HCT116 (cell line): ENCODE data around the gene LRRC47. TPM values are rescaled to one million over a fixed set of nuclear protein-coding genes. Genes with fewer than 3 reads are reported as not detected.
"Not testable (repeated sequence)": the region's sequence is repeated elsewhere in the genome, so short reads cannot be mapped to it uniquely, and the experiment has no call there.

Source experiments
- ATAC-seq: fragments of 200-7000 bp; cut with Tn5 transposase; 2 replicates; pipeline ENCODE4 v1.9.1; 2020; ENCODE audit warnings: mild to moderate bottlenecking, moderate library complexity
- BruUV-seq: library from RNA; stranded (reverse); fragments of 400-500 nt; replicated peaks from 2 replicates; lab custom pipeline; 2021; lab: Mats Ljungman, UMichigan
- CTCF ChIA-PET: fragments of 300-600 bp; sonication (Branson Sonifier 250); formaldehyde crosslinking; loops from one replicate; lab custom pipeline; 2021; ENCODE audit warnings: antibody characterized with exemption; lab: Charles Lee
- POLR2A ChIA-PET: fragments of 300-600, 350-600 bp; sonication (Branson Sonifier 250); formaldehyde crosslinking; loops from one replicate; lab custom pipeline; 2021; ENCODE audit warnings: antibody characterized with exemption; lab: Charles Lee
- RAD21 ChIA-PET, 2 experiments: fragments of 300-600 bp; sonication (Branson Sonifier 250); formaldehyde crosslinking; loops; one replicate each; lab custom pipeline; 2023; ENCODE audit warnings: low total read pairs in 2 of 2; ENCODE audit not compliant: uncharacterized antibody in 2 of 2, unreplicated experiment in 2 of 2, low non-redundant PET in 1 of 2; lab: Charles Lee
- DNase-seq: peaks from one replicate; pipeline ENCODE4 v3.0.0-alpha.2; 2010; ENCODE audit warnings: low read depth, low spot score
- H2AFZ ChIP-seq: fragments of 200-600 bp; shearing (Covaris generic), sonication (generic); 2 replicates; pipeline ENCODE4 v1.6.1; 2017; ENCODE audit warnings: low read depth, mixed run types, mixed read lengths, antibody characterized with exemption, low read length; ENCODE audit not compliant: poor library complexity, severe bottlenecking
- H3K27ac ChIP-seq: 2 replicates; pipeline ENCODE4 v1.5.1; 2012; ENCODE audit warnings: low read depth, low read length
- H3K27me3 ChIP-seq: fragments of 200-600 bp; sonication (generic); 2 replicates; pipeline ENCODE4 v1.6.1; 2016; ENCODE audit warnings: mixed run types, low read length, mixed read lengths; ENCODE audit not compliant: insufficient read depth
- H3K36me3 ChIP-seq, 2 experiments: fragments of 200-500 bp in 1 of 2; fragments of 200-600 bp in 1 of 2; sonication (Bioruptor generic) in 1 of 2; sonication (generic) in 1 of 2; 2 replicates each; pipeline versions ENCODE4 v1.5.1 to v1.6.1; 2014 to 2016; ENCODE audit warnings: low read length in 2 of 2, inconsistent platforms in 1 of 2, mixed read lengths in 1 of 2, mixed run types in 1 of 2; ENCODE audit not compliant: insufficient read depth in 2 of 2, control insufficient read depth in 1 of 2
- H3K4me1 ChIP-seq, 2 experiments: fragments of 200-600 bp in 1 of 2; sonication (generic) in 1 of 2; 2 replicates each; pipeline versions ENCODE4 v1.5.1 to v1.6.1; 2012 to 2017; ENCODE audit warnings: low read length in 2 of 2, inconsistent platforms in 1 of 2, mild to moderate bottlenecking in 1 of 2, mixed read lengths in 1 of 2, mixed run types in 1 of 2, moderate library complexity in 1 of 2; ENCODE audit not compliant: insufficient read depth in 2 of 2, control insufficient read depth in 1 of 2
- H3K4me2 ChIP-seq: fragments of 200-600 bp; sonication (generic); 2 replicates; pipeline ENCODE4 v1.6.1; 2017; ENCODE audit warnings: mixed run types, low read length, mixed read lengths
- H3K4me3 ChIP-seq, 2 experiments: fragments of 200-600 bp in 1 of 2; sonication (generic) in 1 of 2; replicated peaks in 1 of 2; 2 replicates each; pipeline ENCODE4 v1.5.1; 2011 to 2016; ENCODE audit warnings: low read length in 2 of 2, control low read depth in 1 of 2, low read depth in 1 of 2, mild to moderate bottlenecking in 1 of 2, mixed read lengths in 1 of 2, mixed run types in 1 of 2
- H3K79me2 ChIP-seq: fragments of 200-600 bp; sonication (generic); 2 replicates; pipeline ENCODE4 v1.6.1; 2017; ENCODE audit warnings: mild to moderate bottlenecking, mixed run types, low read length, moderate library complexity, mixed read lengths; ENCODE audit not compliant: insufficient read depth
- H3K9ac ChIP-seq: fragments of 200-600 bp; sonication (generic); 2 replicates; pipeline ENCODE4 v1.6.1; 2016; ENCODE audit warnings: low read length, mixed read lengths
- H3K9me2 ChIP-seq: fragments of 200-600 bp; sonication (generic), shearing (Covaris generic); 2 replicates; pipeline ENCODE4 v1.6.1; 2017; ENCODE audit warnings: mixed run types, mild to moderate bottlenecking, moderate library complexity; ENCODE audit not compliant: insufficient read depth
- H3K9me3 ChIP-seq, 2 experiments: fragments of 200-500 bp in 1 of 2; fragments of 200-600 bp in 1 of 2; sonication (Bioruptor generic) in 1 of 2; sonication (generic) in 1 of 2; 2 replicates each; pipeline ENCODE4 v1.6.1; 2014 to 2017; ENCODE audit warnings: low read length in 2 of 2, mixed read lengths in 2 of 2, inconsistent platforms in 1 of 2, low read depth in 1 of 2, mild to moderate bottlenecking in 1 of 2, mixed run types in 1 of 2, moderate library complexity in 1 of 2; ENCODE audit not compliant: control insufficient read depth in 1 of 2, insufficient read depth in 1 of 2
- H4K20me1 ChIP-seq: fragments of 200-600 bp; sonication (generic), shearing (Covaris generic); 2 replicates; pipeline ENCODE4 v1.6.1; 2017; ENCODE audit warnings: mixed run types, mild to moderate bottlenecking, moderate library complexity; ENCODE audit not compliant: insufficient read depth
- EGR1 ChIP-seq: IDR thresholded peaks from 2 replicates; pipeline ENCODE4 v1.6.1; 2012; ENCODE audit warnings: low read depth
- FOSL1 ChIP-seq: IDR thresholded peaks from 2 replicates; pipeline ENCODE4 v1.6.1; 2012; ENCODE audit warnings: low read depth
- POLR2AphosphoS5 ChIP-seq: IDR thresholded peaks from 2 replicates; pipeline ENCODE4 v1.6.1; 2011; ENCODE audit warnings: mild to moderate bottlenecking, low read depth, low read length, moderate library complexity
- SP1 ChIP-seq: IDR thresholded peaks from 2 replicates; pipeline ENCODE4 v1.6.1; 2012; ENCODE audit warnings: low read depth
- YY1 ChIP-seq: IDR thresholded peaks from 2 replicates; pipeline ENCODE4 v1.6.1; 2011; ENCODE audit warnings: low read length, low read depth, moderate library complexity, mild to moderate bottlenecking; ENCODE audit not compliant: insufficient replicate concordance; ENCODE audit errors: extremely low read depth
- intact Hi-C: fragments of 100-400 bp; cut with micrococcal nuclease; formaldehyde crosslinking; loops from 2 replicates; pipeline ENCODE4 v1.10.0; 2022
- total RNA-seq: library from RNA; stranded (reverse); gene quantifications from one replicate; pipeline ENCODE4 v1.2.1, GENCODE V29; 2021; ENCODE audit not compliant: unreplicated experiment
- TF ChIP-seq, protein P1 (sequence below): IDR thresholded peaks from 2 replicates; pipeline ENCODE4 v1.6.1; 2011; ENCODE audit warnings: mild to moderate bottlenecking, low read length, moderate library complexity; ENCODE audit not compliant: insufficient replicate concordance; ENCODE audit errors: extremely low read depth

Gene LRRC47
- total RNA-seq, 1 experiment from 2014 or later, result 48.0 TPM

DNA sequence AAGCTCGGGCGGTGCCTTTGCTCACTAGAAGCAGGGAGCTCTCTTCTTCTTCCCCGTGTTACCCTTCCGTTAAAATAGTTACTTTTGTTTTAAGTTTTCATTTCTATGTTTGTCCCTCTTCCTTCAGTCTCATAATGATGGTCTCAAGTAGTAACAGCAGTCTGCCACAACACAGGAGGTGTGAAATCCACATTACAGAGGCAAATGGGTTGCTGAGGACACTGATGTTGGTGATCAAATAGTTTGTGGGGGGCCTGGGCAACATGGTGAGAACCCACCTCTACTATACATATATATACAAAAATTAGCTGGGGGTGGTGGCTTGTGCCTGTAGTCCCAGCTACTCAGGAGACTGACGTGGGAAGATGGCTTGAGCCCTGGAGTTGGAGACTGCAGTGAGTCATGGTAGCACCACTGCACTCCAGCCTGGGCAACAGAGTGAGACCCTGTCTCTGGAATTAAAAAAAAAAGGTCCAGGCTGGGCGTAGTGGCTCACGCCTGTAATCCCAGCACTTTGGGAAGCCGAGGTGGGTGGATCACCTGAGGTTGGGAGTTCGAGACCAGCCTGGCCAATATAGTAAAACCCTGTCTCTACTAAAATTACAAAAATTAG lies 14.0 kb upstream of the LRRC47 start:
- ATAC-seq, H3K4me2 ChIP-seq, H3K4me3 ChIP-seq, H3K9ac ChIP-seq, RAD21 ChIA-PET, H3K27me3 ChIP-seq, DNase-seq, BruUV-seq, H3K9me2 ChIP-seq, H3K27ac ChIP-seq, H4K20me1 ChIP-seq, intact Hi-C loops, H3K4me1 ChIP-seq, H3K36me3 ChIP-seq, POLR2A ChIA-PET, H3K79me2 ChIP-seq, H2AFZ ChIP-seq: not testable (repeated sequence)
- H3K9me3 ChIP-seq, result peaks cover 0 to 10% of the 10 kb centered on the region in 2 experiments; a peak in 2 of 4 replicates
- CTCF ChIA-PET, result interaction anchor here (1.2 kb wide), 1 partner anchor 36 kb away, joined by 3 read pairs; no protein-coding TSS in a partner anchor

GRCh38 chr1:3809680-3810079 lies 13.4 kb upstream of the LRRC47 start:
- ATAC-seq, result no peak

More at GRCh38 chr1:3809680-3810079, 13.4 kb upstream of the LRRC47 start:
- Histone ChIP-seq H3K9me3 (peaks cover 0 to 10% of the 10 kb centered on the region in 2 experiments; a peak in 2 of 4 replicates), H3K4me2 (no peak overlapping the region), H3K79me2 (no peaks in the 10 kb centered on the region), H3K4me1 (peaks cover 7 to 10% of the 10 kb centered on the region in 2 experiments; a peak in 3 of 4 replicates), H3K27me3 (no peaks in the 10 kb centered on the region), H3K9me2 (no peaks in the 10 kb centered on the region), H3K4me3 (no peak overlapping the region), H3K27ac (no peak overlapping the region), H3K9ac (no peak overlapping the region), H4K20me1 (no peaks in the 10 kb centered on the region), H2AFZ (no peak overlapping the region), H3K36me3 (no peaks in the 10 kb centered on the region)
- ChIA-PET RAD21 (no interaction called here), CTCF (interaction anchor here (1.2 kb wide), 1 partner anchor 37 kb away, joined by 3 read pairs; no protein-coding TSS in a partner anchor), POLR2A (no interaction called here)
- BruUV-seq, result no TSS peak
- no peak for TF ChIP-seq SP1
- no peak for TF ChIP-seq YY1
- TF ChIP-seq, protein P1, sequence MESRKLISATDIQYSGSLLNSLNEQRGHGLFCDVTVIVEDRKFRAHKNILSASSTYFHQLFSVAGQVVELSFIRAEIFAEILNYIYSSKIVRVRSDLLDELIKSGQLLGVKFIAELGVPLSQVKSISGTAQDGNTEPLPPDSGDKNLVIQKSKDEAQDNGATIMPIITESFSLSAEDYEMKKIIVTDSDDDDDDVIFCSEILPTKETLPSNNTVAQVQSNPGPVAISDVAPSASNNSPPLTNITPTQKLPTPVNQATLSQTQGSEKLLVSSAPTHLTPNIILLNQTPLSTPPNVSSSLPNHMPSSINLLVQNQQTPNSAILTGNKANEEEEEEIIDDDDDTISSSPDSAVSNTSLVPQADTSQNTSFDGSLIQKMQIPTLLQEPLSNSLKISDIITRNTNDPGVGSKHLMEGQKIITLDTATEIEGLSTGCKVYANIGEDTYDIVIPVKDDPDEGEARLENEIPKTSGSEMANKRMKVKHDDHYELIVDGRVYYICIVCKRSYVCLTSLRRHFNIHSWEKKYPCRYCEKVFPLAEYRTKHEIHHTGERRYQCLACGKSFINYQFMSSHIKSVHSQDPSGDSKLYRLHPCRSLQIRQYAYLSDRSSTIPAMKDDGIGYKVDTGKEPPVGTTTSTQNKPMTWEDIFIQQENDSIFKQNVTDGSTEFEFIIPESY, result no peak
- TF ChIP-seq POLR2AphosphoS5, result no peak
- no peak for TF ChIP-seq FOSL1
- TF ChIP-seq EGR1, result no peak
- no peak for DNase-seq
- intact Hi-C loops, result no loop called here
